LNCAP (cell line): Measurements from ENCODE around the gene OSBPL8.

ENCODE experiments used
- TF ChIP-seq, protein P1 (sequence below): fragments of 450-650 bp; IDR thresholded peaks from 2 replicates; pipeline ENCODE4 v1.5.1; 2017; ENCODE audit warnings: mild to moderate bottlenecking

Gene OSBPL8

GRCh38 chr12:76422543-76423438 is 136.8 kb downstream of the OSBPL8 start:
- TF ChIP-seq, protein P1, sequence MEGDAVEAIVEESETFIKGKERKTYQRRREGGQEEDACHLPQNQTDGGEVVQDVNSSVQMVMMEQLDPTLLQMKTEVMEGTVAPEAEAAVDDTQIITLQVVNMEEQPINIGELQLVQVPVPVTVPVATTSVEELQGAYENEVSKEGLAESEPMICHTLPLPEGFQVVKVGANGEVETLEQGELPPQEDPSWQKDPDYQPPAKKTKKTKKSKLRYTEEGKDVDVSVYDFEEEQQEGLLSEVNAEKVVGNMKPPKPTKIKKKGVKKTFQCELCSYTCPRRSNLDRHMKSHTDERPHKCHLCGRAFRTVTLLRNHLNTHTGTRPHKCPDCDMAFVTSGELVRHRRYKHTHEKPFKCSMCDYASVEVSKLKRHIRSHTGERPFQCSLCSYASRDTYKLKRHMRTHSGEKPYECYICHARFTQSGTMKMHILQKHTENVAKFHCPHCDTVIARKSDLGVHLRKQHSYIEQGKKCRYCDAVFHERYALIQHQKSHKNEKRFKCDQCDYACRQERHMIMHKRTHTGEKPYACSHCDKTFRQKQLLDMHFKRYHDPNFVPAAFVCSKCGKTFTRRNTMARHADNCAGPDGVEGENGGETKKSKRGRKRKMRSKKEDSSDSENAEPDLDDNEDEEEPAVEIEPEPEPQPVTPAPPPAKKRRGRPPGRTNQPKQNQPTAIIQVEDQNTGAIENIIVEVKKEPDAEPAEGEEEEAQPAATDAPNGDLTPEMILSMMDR, result no peak

- TF ChIP-seq, protein P1, result no peak
Measured at GRCh38 chr12:76422154-76422542, 137.4 kb downstream of the OSBPL8 start.

GRCh38 chr12:76421046-76421445 is 138.5 kb downstream of the OSBPL8 start:
- TF ChIP-seq, protein P1, result no peak

- TF ChIP-seq, protein P1, result no peak
Measured at GRCh38 chr12:76420222-76420621, 139.3 kb downstream of the OSBPL8 start.

GRCh38 chr12:76417116-76417515 is 142.5 kb downstream of the OSBPL8 start:
- TF ChIP-seq, protein P1, result no peak

DNA sequence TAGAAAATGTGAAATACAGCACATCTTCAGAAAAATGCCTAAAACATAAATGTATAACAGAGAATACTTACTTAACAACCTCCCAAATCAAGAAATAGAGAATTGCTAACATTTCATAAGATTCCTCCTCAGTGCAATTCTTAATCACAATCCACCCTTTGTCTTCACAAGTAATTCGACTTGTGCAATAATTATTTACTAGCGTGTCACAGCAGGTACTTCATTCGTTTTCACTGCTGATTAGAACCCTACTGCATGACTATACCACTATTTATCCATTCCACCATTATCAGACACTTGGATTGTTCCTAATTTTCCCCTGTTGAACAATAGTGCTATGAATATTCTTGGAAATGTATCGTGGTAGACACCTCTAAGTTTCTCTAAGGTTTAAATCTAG is 146.4 kb downstream of the OSBPL8 start:
- TF ChIP-seq, protein P1, result no peak

- TF ChIP-seq, protein P1, result no peak
Measured at GRCh38 chr12:76410781-76411180, 148.8 kb downstream of the OSBPL8 start.
